GM21786 (cell line): ENCODE results near the gene THRB.

Experiments
- ATAC-seq: cut with Tn5 transposase; IDR thresholded peaks from one replicate; pipeline ENCODE4 v1.9.1; 2021; ENCODE audit not compliant: unreplicated experiment

THRB gene

DNA sequence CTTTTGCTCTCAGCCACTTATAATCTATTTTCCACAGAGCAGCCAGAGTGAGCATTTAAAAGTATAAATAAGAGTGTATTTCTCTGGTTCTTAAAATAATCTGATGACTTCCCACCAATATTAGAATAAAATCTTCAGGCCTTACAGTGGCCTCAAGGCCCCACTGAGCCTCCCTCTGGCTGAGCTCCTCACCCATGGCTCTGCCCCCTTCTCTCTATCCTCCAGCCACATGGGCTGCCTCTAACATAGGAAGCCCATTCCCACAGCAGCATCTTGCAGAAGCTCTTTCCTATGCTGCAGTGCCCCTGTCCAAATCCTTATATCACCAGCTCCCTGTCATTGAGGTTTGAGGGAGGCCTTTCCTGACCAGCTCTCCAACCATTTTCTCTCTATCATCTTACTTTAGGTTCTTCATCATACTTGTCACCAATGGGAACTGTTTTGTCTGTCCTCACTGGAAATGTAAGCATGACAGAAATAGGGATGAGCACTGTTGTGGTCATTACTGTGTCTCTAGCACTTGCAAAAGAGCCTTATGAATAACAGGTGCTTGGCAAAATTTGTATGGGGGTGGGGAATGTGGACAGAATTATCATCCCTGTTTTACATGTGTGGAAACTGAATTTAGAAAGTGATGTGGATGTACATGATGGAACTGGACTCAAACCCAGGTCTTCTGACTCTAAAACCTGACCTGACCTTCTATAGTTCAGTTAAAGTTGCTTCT lies 299.0 kb downstream of the THRB start:
- no peak for ATAC-seq

DNA sequence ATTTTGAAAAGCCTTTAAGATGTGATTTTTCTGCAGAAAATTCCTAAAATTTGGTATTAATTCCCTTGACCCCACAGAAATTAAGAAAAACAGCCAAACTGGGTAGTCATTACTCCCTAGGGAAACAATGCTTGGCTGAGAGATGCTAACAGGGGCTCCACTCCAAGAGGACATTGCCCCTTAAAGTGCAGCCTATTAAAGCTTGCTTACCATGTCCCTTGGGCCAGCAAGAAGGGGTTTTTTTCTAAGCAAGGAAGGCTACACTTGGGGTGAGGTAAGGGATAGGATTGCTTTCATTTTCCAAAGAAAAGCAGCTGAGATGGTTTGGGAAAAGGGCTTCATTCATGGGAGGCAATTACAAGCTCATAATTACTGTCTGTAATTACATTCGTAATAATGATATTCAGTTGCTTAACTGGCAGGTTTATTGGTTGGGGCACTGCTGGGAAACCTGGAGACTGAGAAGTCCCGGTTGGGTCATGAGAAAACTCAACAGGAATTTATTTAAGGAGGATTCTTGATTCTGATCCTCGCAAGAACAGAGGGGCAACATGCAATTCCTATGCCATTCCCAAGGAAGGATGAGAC lies 302.1 kb downstream of the THRB start:
- no peak for ATAC-seq

DNA sequence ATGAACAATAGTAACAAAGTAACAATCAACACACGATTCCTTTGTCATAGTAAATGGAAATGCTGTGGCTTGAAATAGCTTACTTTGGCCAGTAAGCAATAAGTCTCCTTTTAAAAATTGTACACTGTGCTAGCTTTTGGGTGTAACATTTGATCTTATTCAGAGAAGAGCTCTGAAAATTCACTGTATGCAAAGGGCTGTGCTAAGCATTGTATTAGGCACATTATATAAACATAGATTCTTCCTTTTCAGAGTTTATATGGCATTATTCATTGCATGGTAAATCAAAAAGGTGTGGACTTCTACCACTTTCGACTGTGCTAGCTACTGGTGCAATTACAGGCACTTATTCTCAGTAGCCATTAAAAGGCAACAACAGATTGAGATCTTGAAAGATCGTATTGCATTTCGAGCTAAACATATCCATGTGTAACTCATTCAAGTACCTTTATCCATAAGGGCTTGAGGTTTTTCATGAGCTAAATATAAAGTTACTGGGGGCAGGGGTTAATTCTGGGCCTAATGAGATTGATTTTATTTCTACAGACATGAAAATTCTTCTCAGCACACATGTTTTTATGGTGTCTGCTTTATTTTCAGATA lies 302.7 kb downstream of the THRB start:
- no peak for ATAC-seq

DNA sequence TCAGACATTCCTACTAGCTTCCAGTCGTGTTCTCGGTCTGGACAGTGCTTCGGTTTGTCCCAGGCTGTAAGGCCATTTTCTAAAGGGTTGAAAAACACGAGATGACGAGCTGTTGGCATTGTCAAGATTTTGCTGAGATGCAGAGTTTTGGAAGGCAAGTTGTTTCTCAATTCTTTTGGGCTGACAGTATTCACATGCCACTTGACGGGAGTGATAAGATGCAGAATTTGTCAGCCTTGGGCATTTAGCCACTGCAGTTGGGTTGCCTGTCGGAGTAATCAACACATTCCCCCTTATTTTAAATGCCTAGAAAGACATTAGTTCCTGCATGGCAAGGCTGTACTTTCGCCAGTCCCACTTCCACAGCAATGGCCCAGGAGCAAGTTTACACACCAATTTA lies 304.4 kb downstream of the THRB start:
- no peak for ATAC-seq

DNA sequence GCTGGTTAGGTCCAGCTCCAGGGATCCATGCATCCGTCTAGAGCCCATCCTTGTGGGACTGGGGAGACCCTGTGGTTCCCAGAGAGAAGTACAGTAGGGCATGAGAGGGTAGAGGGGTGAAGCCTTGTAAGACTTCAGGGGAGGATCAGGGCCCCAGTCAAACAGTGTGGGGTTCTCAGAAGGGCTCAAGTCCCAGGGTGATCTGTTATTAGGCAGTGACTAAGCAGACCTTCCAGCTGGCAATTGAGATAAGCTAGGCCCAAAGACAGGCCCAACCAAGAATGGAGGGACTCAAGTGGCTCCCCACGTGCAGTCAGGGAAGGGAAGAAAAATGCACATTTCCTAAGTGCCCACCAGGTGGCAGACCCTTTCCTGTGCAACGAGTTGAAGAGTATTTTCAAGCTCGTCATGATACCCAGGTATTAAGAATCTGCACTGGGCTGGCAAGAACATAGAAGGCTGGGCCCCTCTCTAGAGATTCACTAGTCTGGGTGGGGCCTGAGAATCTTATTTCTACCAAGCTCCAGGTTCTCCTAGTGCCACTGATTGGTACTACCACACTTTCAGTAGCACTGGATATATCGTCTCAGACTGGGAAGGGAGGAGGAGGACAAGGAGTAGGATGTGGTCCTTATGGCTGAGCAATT lies 308.8 kb downstream of the THRB start:
- peak; percentile 82 for ATAC-seq

DNA sequence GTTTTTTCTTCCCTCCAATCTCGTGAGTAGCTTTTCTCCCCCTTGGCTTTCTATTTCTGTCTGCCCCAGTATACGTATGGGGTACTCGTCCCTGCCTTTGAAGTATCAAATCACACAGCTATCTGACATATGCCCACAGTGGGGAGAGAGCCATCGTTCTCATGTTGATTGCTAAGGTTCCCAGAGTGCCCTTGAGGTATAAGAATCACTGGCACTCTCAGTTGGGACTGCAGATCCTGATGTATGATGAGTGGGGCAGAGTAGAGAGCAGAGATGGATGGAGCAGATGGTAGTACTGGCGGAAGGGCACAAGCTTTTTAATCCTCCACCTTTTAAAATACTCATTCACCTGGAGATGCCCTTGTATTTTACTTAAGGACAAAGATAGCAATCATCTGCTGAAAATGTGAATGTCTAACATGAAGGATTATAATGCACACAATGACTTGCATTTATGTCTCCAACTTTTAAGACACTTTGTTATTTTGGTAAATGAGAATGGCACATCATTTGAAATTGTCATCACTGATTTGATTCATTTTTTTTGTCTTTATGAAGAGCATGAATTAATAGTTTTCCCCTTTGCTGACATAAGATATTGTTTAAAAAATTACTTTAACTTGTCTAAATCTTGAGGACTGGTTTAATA lies 310.0 kb downstream of the THRB start:
- no peak for ATAC-seq

DNA sequence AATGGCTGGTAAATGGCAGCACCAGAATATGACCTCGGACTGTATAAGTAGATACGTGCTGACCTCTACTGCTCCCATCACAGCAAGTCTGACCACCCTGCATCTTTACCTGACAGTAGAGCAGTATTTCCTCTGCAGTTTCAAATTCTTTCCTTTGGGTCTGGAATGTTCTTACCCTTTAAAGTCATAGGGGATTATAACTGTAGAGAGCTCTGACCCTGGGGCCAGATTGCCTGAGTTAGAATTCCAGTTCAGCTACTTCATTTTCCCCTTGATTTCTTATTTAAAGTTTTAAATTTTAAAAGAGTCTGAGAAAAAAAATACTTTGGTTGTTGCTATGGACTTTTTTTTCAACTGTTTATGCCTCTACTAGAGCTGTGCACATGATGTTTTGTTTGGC lies 311.9 kb downstream of the THRB start:
- no peak for ATAC-seq

DNA sequence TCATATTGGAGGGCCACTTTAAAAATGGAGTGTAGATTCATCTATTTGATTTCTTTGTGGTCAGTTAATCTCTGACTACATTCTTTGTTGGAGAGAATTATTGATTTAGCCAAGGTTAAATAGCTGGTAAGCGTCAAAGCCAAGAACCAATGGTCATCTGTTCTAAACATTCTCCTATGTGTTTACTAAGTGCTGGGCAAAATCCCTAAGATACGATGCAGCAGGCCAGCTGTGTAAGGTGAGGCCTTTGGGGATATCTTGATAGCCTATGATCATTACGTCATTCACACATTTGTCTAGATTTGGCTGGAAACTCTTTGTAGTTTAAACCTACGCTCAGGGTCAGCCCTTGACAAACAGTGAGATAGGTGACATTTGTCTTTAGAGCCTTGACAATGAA lies 313.4 kb downstream of the THRB start:
- ATAC-seq, result no peak

DNA sequence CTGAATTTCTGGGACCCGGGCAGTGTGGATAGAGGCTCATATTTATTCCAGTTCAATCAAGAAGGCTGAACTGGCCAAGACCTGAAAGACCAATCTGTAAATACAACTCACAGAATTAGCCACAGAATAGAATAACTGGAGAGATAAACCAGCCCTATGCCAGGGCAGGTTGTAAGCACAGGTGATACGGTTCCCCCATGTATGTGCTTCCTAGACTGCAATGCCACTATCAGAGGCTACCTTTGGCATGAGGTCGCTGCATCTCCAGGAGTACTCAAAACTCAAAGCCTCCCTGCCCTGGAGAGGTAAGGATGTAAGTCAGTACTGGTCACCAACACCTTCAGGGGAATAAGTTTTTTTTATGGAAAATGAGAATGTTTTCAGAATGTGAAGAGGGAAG lies 314.0 kb downstream of the THRB start:
- no peak for ATAC-seq

DNA sequence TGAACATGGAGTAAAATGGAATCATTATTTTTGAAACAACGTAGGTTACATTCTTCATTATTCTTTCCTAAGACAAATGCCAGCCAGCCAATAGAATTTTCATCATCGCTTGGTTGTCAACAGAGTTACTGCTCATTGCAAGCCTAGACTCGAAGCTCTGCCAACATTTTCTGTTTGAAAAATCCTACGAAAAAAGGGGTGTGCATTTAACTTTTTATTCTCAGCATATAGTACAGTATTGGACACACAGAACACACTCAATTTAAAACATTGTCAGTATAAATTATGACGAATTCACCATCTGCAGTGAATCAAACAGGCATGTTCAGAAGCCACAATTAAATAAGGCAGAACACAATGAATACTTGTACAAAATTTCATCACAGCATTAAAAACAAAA lies 317.4 kb downstream of the THRB start:
- no peak for ATAC-seq

DNA sequence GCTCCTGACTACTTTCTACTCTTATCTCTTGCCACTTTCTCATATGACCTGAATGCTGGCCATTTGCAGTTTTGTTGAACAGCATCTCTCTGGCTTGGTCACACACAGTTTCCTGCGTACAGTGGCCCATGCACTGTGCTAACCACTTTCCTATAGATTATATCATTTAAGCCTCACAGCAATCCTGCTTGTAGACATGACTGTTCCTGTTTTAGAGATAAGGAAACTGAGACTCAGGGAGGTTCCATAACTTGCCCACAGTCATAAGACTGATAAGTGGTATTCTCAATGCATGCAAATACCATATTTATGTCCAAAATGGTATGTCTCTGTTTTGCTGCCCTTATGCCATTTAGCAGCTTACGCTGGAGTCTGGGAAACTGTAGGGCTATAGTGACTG lies 320.0 kb downstream of the THRB start:
- ATAC-seq, result no peak

DNA sequence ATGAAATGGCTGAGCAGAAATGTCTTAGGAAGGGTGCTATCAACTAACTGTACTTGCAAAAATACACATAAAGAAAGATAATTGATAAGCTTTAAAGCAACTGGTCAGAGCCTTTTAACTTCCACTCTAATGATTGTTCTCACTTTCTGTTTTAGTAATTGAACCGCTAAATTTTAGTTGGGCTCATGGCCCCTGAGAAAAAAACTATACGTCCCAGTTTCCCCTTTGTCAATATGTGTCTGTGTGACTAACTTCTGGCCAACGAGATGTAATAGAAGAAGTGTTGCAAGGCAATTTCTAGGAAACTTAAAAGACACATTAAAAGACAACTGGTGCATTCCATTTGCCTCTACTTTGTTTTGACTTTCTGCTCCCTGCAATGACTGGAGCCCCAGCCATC lies 325.7 kb downstream of the THRB start:
- no peak for ATAC-seq

DNA sequence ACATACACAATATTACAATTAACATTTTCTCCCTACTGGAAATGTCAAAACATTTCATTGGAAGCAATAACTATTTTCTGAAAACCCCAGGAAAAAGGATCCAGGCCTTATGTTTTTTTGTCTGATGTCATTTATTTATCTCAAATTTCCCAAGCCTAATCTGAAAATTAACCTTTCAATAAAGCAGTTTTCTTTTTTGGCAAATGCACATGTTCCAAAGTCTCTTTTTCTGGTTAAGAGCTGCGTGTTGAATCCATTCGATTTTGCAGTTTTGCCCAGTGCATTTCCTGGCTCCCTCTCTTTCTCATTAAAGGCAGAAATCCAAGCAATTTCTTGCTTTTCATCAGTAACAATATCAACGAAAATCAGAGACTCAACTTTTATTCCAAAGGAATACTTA lies 327.2 kb downstream of the THRB start:
- no peak for ATAC-seq

DNA sequence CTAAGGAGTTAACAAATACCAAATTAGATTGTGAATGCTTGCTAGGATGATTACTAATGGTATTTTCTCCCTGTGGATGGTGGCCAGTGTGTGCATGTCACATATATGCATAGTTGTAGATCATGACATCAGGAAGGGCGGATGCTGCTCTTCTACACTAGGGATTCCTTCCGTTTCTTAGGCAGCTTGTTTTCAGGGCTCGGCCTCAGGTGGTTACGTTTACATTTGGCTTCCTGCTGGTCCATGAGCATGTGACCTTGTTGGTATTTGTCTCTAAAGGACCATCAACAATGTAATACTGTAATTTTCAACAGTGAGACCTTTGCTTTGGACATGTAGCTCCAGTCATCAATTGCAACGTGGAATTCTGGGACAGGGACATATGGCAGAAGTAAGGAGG lies 328.1 kb downstream of the THRB start:
- no peak for ATAC-seq

DNA sequence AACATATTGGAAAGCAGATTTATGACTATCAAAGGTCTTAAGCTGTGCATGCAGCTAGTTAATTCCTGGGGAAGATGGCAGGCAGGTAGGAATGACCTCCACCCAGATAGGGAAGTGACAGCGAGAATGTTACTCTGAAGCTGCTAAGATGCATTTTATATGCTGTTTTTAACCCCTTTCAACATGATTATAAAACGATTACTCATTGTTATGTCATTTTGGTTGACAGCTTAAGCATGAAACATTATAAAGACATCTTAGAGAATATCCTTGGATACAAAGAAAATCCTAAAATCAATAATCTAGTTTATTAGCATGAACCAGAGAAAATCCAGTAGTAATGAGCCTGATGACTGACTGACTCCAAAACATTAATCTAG lies 329.1 kb downstream of the THRB start:
- ATAC-seq, result no peak

DNA sequence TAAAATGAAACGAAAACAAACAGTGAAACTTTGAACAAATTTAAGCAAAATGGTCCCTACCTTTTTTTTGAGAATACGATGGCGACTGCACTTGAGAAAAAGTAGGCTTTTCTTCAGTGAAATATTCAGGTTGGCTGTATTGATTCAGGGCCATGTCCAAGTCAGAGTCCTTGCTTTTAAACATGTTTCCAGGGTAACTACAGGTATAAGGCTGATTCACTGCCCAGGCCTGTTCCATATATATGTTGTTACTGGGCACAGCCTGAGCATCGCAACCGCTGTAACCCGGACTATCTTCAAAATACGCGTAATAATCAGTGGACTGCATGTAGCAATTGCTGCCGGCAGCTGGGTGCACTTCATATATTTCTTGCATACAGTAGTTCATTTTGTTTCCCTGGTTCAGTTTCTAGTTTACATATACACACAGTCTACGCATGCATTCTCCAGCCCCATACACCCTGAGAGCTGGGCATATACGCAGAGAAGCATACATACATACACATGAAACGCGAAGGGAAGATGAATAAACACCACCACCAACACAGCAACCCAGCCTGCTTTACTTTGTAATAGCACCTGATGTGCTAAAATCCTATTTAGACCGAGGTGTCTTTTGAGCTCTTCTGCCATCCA lies 329.6 kb downstream of the THRB start:
- ATAC-seq, result no peak

DNA sequence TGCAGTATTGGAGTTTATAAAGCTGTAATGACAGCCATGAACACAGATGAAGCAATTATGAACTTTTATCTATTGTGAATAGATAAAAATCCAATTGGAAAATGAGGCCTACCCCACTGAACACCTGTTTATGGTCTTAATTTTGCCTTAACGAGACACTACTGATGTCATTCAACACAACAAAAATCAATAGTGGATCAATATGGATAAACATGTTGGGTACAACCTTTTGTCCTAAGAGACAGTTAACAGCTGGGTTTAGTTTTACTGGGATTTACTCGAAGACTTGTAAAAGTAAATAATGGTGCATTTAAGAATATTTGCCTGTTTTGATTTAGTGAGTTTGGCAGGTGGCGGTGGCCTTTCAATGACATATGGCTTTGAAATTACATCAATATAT lies 331.7 kb downstream of the THRB start:
- no peak for ATAC-seq

DNA sequence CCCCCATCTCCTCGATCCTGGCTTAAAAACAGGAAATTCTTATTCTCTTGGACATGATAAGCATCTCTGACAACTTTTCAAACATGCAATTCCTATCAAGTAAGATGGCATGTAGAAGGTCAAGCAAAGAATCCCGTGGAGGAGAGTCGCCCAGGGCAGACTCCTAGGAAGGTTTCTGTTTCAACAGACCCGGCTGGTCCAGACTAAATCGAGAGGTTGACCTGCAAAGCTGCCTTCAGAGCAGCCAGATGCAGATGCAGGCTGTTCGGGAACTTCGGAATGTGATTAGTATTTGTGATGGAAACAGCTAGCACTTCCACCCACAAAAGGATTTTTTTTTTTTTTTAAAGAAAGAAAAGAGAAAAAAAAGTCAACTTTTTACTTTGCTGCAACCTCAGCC lies 332.8 kb downstream of the THRB start:
- no peak for ATAC-seq

DNA sequence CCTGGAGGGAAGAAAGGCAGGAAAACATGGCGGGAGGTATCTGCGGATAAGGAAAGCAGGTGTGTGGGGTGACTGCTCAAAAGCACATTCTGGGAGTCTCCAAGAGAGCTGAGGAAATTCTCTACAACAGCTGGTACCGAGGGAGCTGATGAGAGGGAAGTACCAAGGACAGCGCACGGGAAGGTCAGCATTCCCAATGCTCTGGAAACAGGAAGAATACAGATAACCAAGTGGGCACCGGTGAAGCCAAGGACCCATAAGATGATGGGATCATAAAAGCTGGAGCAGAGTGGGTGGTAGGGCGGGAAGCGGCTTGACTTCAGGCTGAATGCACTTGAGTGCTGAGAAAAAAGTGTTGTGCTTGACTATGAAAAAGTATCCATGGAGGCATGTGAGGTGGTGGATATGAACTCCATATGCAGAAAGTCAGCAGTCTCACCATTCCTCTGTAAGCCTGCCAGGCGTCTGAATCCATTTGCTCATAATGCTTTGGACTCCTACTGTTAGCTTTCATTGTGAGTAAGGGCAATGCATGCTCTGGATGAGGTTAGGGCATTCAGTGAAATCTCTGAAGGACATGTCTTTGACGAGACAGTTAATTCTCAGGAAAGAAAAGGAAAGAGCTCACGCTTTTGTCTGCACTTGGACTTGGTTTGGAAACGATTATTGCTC lies 334.1 kb downstream of the THRB start:
- no peak for ATAC-seq

DNA sequence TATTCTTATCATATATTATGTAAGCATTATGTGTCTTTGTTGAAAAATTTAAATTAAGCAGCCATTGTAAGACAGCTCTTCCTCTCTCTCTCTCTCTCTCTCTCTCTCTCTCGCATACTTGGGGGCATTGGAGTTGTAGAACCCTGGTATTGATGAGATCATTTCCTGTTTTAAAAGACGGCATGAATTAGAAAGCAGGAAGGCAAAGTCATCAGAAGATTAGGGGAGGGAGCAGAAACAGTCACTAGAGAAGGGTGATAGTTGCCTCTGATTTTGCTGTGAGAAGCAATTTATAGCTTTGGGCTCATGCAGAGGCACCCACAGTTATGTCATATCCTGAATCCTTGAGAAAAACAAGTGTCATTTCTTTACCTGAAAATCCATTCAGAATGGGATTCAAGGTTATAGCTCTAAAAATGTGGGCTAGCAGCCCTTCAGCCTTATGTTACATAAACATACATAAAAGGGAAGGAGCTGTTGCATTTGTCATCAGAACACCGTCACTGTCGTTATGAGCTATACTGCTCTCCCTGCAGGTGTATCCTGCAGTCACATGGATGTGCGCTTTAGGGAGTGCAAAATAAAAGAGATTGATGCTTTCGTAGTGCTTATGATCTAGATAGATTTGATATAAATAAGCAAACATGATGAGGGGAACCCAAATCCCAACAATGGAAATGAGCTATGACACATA lies 335.7 kb downstream of the THRB start:
- ATAC-seq, result no peak
